HepG2 (cell line): ENCODE results near the gene CLDND2. TPM values are rescaled to one million over a fixed set of nuclear protein-coding genes. Genes with fewer than 3 reads are reported as not detected.

Source experiments
- ATAC-seq: fragments of 200-7000 bp; cut with Tn5 transposase; 3 replicates; pipeline ENCODE4 v1.9.1; 2020; ENCODE audit warnings: mild to moderate bottlenecking, moderate library complexity
- BruUV-seq: library from RNA; stranded (reverse); fragments of 400-500 nt; replicated peaks from 2 replicates; lab custom pipeline; 2021; lab: Mats Ljungman, UMichigan
- CTCF ChIA-PET: fragments of 300-600 bp; formaldehyde crosslinking; extraction: SDS; loops from one replicate; lab custom pipeline; 2021; ENCODE audit warnings: low total read pairs, inconsistent platforms, low intra/inter-chr PET ratio; lab: Yijun Ruan, JAX
- POLR2A ChIA-PET: fragments of 350-600 bp; sonication (Branson Sonifier 250); formaldehyde crosslinking; loops from one replicate; lab custom pipeline; 2020; ENCODE audit warnings: antibody characterized with exemption, inconsistent platforms; lab: Yijun Ruan, JAX
- DNase-seq: peaks from one replicate; pipeline ENCODE4 v3.0.0-alpha.2; 2015; ENCODE audit warnings: low spot score
- FAIRE-seq: peaks from 3 replicates; lab custom pipeline; 2011; peaks lifted over from hg19 to GRCh38; lab: Jason Lieb, UNC
- H2AFZ ChIP-seq: one replicate; pipeline ENCODE4 v1.6.1; 2011; ENCODE audit warnings: low read length, inconsistent platforms
- H3K27ac ChIP-seq: fragments of 300-600 bp; 3 replicates; pipeline ENCODE4 v1.8.0; 2011; ENCODE audit warnings: mixed run types, mild to moderate bottlenecking, mixed read lengths, low read length, inconsistent platforms; ENCODE audit not compliant: insufficient read depth; ENCODE audit errors: extremely low read length
- H3K27me3 ChIP-seq, 2 experiments: fragments of 200-600 bp in 1 of 2; 2 replicates in 1 of 2; 3 replicates in 1 of 2; pipeline versions ENCODE4 v1.6.0 to v1.8.0; 2011; ENCODE audit warnings: low read length in 2 of 2, mild to moderate bottlenecking in 2 of 2, moderate library complexity in 2 of 2, inconsistent platforms in 1 of 2; ENCODE audit not compliant: insufficient read depth in 2 of 2, control insufficient read depth in 1 of 2
- H3K36me3 ChIP-seq, 2 experiments: fragments of 200-600 bp in 1 of 2; replicated peaks in 1 of 2; 2 replicates in 1 of 2; 3 replicates in 1 of 2; pipeline versions ENCODE4 v1.5.1 to v1.8.0; 2011; ENCODE audit warnings: low read length in 2 of 2, inconsistent platforms in 1 of 2; ENCODE audit not compliant: insufficient read depth in 2 of 2, control insufficient read depth in 1 of 2
- H3K4me1 ChIP-seq: 2 replicates; pipeline ENCODE4 v1.5.1; 2012; ENCODE audit warnings: low read length, inconsistent platforms; ENCODE audit not compliant: insufficient read depth
- H3K4me2 ChIP-seq: 2 replicates; pipeline ENCODE4 v1.6.0; 2011; ENCODE audit warnings: low read depth, low read length, inconsistent platforms
- H3K4me3 ChIP-seq, 3 experiments: fragments of 200-600 bp in 1 of 3; sonication (generic), shearing (Covaris generic) in 1 of 3; replicated peaks in 1 of 3; 2 replicates each; pipeline ENCODE4 v1.5.1; 2011 to 2016; ENCODE audit warnings: low read length in 3 of 3, inconsistent platforms in 2 of 3, low read depth in 2 of 3, mild to moderate bottlenecking in 2 of 3, control low read depth in 1 of 3, mixed read lengths in 1 of 3; ENCODE audit not compliant: insufficient read depth in 1 of 3
- H3K79me2 ChIP-seq: one replicate; pipeline ENCODE4 v1.6.1; 2011; ENCODE audit warnings: low read length, inconsistent platforms; ENCODE audit not compliant: insufficient read depth
- H3K9ac ChIP-seq: 2 replicates; pipeline ENCODE4 v1.6.0; 2011; ENCODE audit warnings: mild to moderate bottlenecking, low read depth, low read length, inconsistent platforms; ENCODE audit not compliant: insufficient read depth
- H3K9me3 ChIP-seq: 2 replicates; pipeline ENCODE4 v1.5.1; 2012; ENCODE audit warnings: mild to moderate bottlenecking, low read length
- H4K20me1 ChIP-seq: 2 replicates; pipeline ENCODE4 v1.6.0; 2011; ENCODE audit warnings: inconsistent platforms, mild to moderate bottlenecking, low read length, moderate library complexity; ENCODE audit not compliant: insufficient read depth
- AGO1 ChIP-seq: fragments of 200-400 bp; formaldehyde crosslinking; IDR thresholded peaks from 2 replicates; pipeline ENCODE4 v1.6.1; 2017; ENCODE audit warnings: mild to moderate bottlenecking, low read depth, low read length, moderate library complexity; ENCODE audit not compliant: poor library complexity, severe bottlenecking
- AGO2 ChIP-seq: fragments of 200-400 bp; formaldehyde crosslinking; optimal IDR thresholded peaks from 2 replicates; pipeline ENCODE3; 2017; ENCODE audit warnings: mild to moderate bottlenecking, low read depth, low read length, moderate library complexity
- BRD4 ChIP-seq: sonication (generic); formaldehyde crosslinking; IDR thresholded peaks from 2 replicates; pipeline ENCODE4 v1.4.0; 2020; ENCODE audit warnings: missing genetic modification reagents
- ERF ChIP-seq: IDR thresholded peaks from 2 replicates; pipeline ENCODE4 v1.6.1; 2018; ENCODE audit warnings: missing biosample characterization, missing genetic modification reagents
- NR2F2 ChIP-seq: IDR thresholded peaks from 2 replicates; pipeline ENCODE4 v1.6.1; 2012; ENCODE audit warnings: low read depth, inconsistent platforms, borderline replicate concordance
- RBAK ChIP-seq: sonication (generic); formaldehyde crosslinking; IDR thresholded peaks from 2 replicates; pipeline ENCODE4 v1.5.1; 2020; ENCODE audit warnings: mild to moderate bottlenecking, missing genetic modification reagents
- SCMH1 ChIP-seq: sonication (generic); formaldehyde crosslinking; IDR thresholded peaks from 2 replicates; pipeline ENCODE4 v1.9.0; 2021; ENCODE audit warnings: missing genetic modification reagents, mild to moderate bottlenecking, borderline replicate concordance
- XBP1 ChIP-seq: sonication (generic); formaldehyde crosslinking; IDR thresholded peaks from 2 replicates; pipeline ENCODE4 v1.5.0; 2020; ENCODE audit warnings: missing genetic modification reagents
- ZBTB8A ChIP-seq: sonication (generic); formaldehyde crosslinking; IDR thresholded peaks from 2 replicates; pipeline ENCODE4 v1.4.0; 2020; ENCODE audit warnings: mild to moderate bottlenecking, low read depth, missing genetic modification reagents, borderline replicate concordance
- ZFAT ChIP-seq: sonication (generic); formaldehyde crosslinking; conservative IDR thresholded peaks from 2 replicates; pipeline ENCODE4 v1.8.1; 2023; ENCODE audit warnings: missing genetic modification reagents, inconsistent platforms
- ZSCAN29 ChIP-seq: sonication (generic); formaldehyde crosslinking; conservative IDR thresholded peaks from 2 replicates; pipeline ENCODE4 v1.4.0; 2020; ENCODE audit warnings: mild to moderate bottlenecking, missing genetic modification reagents
- ZZZ3 ChIP-seq: sonication (generic); formaldehyde crosslinking; IDR thresholded peaks from 2 replicates; pipeline ENCODE4 v1.4.0; 2020; ENCODE audit warnings: missing genetic modification reagents, mild to moderate bottlenecking, borderline replicate concordance
- WGBS: methylation state at CpG from one replicate; pipeline ENCODE4 v1.1.6; 2017; ENCODE audit warnings: low lambda C conversion rate; 5-methylcytosine and 5-hydroxymethylcytosine counted together
- in situ Hi-C: cut with HindIII; loops from 2 replicates; pipeline ENCODE4 v1.10.0; 2017; ENCODE audit warnings: low pct_unique_long_range_greater_than_20kb; ENCODE audit not compliant: extremely low pct_ligation_motif_present
- intact Hi-C: fragments of 100-400 bp; cut with micrococcal nuclease; formaldehyde crosslinking; loops from one replicate; pipeline ENCODE4 v1.10.0; 2022; ENCODE audit not compliant: unreplicated experiment
- polyA plus RNA-seq, 8 experiments: library from polyadenylated mRNA; depleted of rRNA in 3 of 8; stranded (reverse) in 7 of 8; unstranded in 1 of 8; fragments of >200 nt; fragmentation: Illumina TruSeq in 4 of 8; extraction: Trizol in 4 of 8; gene quantifications; 2 replicates each; pipeline versions ENCODE4 v1.2.1 to v1.2.3, GENCODE V29; 2011 to 2016; ENCODE audit warnings: low read depth in 4 of 8, missing spikeins in 1 of 8, mixed read lengths in 1 of 8; ENCODE audit not compliant: insufficient read depth in 1 of 8
- total RNA-seq, 5 experiments: library from RNA; depleted of rRNA; stranded (reverse); fragments of >200 nt; fragmentation: Illumina TruSeq; extraction: Trizol; gene quantifications; 2 replicates each; pipeline ENCODE4 v1.2.3, GENCODE V29; 2016; ENCODE audit warnings: low read depth in 1 of 5
- TF ChIP-seq, protein P1 (sequence below): sonication (generic); formaldehyde crosslinking; IDR thresholded peaks from 2 replicates; pipeline ENCODE4 v1.8.1; 2023; ENCODE audit warnings: mild to moderate bottlenecking, missing genetic modification reagents
- TF ChIP-seq, protein P2 (sequence below): sonication (generic); formaldehyde crosslinking; IDR thresholded peaks from 2 replicates; pipeline ENCODE4 v1.5.1; 2020; ENCODE audit warnings: mild to moderate bottlenecking, missing genetic modification reagents, moderate library complexity
- TF ChIP-seq, protein P3 (sequence below): IDR thresholded peaks from 2 replicates; pipeline ENCODE4 v1.6.1; 2016
- TF ChIP-seq, protein P4 (sequence below): conservative IDR thresholded peaks from 2 replicates; pipeline ENCODE4 v1.6.1; 2018; ENCODE audit warnings: missing genetic modification reagents

CLDND2 gene
- total and polyA plus RNA-seq, 2 of the 13 experiments (the other 11 are each of a cell fraction or from before 2014, with no cell fraction given), result 0.84 to 1.8 TPM

DNA sequence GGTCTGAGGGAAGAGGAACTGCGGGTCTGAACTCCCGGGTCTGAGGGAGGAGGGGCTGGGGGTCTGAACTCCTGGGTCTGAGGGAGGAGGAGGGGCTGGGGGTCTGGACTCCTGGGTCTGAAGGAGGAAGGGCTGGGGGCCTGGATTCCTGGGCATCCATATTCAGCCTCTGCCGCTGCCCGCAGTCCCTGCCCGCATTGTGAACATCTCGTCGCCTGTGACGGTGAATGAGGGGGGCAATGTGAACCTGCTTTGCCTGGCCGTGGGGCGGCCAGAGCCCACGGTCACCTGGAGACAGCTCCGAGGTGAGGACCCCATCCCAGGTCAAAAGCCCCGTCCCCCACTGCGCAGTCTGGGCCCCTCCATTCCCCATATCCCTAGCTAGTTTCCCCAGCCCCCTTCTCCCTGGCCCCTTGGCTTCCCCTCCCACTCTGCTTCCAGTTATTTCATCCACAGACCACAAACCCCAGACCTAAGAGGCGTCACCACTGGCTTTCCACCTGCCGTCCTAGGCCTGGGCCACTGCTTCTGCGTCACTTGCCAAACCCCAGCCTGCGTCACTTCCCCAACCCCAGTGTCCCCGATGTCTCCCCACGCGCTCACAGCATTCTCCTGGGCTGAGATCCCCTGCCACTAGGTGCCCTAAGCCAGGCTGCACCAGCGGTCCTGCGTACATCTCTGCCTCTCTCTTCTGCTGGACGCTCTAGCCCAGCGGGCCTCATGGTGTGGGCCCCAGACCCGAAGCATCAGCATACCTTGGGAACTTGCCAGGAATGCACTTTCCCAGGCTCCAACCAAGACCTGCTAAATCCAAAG, 43.4 kb downstream of the CLDND2 start:
- H3K9ac ChIP-seq, result no peak overlapping the region
- FAIRE-seq, result no peak
- no peak for TF ChIP-seq ERF (CRISPR knock-in tag)
- TF ChIP-seq, protein P1, sequence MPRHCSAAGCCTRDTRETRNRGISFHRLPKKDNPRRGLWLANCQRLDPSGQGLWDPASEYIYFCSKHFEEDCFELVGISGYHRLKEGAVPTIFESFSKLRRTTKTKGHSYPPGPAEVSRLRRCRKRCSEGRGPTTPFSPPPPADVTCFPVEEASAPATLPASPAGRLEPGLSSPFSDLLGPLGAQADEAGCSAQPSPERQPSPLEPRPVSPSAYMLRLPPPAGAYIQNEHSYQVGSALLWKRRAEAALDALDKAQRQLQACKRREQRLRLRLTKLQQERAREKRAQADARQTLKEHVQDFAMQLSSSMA (CRISPR knock-in tag), result no peak
- TF ChIP-seq SCMH1 (CRISPR knock-in tag), result no peak
- TF ChIP-seq, protein P2, sequence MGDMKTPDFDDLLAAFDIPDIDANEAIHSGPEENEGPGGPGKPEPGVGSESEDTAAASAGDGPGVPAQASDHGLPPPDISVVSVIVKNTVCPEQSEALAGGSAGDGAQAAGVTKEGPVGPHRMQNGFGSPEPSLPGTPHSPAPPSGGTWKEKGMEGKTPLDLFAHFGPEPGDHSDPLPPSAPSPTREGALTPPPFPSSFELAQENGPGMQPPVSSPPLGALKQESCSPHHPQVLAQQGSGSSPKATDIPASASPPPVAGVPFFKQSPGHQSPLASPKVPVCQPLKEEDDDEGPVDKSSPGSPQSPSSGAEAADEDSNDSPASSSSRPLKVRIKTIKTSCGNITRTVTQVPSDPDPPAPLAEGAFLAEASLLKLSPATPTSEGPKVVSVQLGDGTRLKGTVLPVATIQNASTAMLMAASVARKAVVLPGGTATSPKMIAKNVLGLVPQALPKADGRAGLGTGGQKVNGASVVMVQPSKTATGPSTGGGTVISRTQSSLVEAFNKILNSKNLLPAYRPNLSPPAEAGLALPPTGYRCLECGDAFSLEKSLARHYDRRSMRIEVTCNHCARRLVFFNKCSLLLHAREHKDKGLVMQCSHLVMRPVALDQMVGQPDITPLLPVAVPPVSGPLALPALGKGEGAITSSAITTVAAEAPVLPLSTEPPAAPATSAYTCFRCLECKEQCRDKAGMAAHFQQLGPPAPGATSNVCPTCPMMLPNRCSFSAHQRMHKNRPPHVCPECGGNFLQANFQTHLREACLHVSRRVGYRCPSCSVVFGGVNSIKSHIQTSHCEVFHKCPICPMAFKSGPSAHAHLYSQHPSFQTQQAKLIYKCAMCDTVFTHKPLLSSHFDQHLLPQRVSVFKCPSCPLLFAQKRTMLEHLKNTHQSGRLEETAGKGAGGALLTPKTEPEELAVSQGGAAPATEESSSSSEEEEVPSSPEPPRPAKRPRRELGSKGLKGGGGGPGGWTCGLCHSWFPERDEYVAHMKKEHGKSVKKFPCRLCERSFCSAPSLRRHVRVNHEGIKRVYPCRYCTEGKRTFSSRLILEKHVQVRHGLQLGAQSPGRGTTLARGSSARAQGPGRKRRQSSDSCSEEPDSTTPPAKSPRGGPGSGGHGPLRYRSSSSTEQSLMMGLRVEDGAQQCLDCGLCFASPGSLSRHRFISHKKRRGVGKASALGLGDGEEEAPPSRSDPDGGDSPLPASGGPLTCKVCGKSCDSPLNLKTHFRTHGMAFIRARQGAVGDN, result peak; percentile 17; the same call in 1 of the 2 replicates
- TF ChIP-seq, protein P3, sequence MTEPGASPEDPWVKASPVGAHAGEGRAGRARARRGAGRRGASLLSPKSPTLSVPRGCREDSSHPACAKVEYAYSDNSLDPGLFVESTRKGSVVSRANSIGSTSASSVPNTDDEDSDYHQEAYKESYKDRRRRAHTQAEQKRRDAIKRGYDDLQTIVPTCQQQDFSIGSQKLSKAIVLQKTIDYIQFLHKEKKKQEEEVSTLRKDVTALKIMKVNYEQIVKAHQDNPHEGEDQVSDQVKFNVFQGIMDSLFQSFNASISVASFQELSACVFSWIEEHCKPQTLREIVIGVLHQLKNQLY (CRISPR knock-in tag), result no peak
- TF ChIP-seq NR2F2, result no peak
- TF ChIP-seq ZSCAN29 (CRISPR knock-in tag), result no peak
- peak; percentile 34 for TF ChIP-seq AGO2
- TF ChIP-seq BRD4, result no peak
- TF ChIP-seq, protein P4, sequence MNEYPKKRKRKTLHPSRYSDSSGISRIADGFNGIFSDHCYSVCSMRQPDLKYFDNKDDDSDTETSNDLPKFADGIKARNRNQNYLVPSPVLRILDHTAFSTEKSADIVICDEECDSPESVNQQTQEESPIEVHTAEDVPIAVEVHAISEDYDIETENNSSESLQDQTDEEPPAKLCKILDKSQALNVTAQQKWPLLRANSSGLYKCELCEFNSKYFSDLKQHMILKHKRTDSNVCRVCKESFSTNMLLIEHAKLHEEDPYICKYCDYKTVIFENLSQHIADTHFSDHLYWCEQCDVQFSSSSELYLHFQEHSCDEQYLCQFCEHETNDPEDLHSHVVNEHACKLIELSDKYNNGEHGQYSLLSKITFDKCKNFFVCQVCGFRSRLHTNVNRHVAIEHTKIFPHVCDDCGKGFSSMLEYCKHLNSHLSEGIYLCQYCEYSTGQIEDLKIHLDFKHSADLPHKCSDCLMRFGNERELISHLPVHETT (CRISPR knock-in tag), result no peak
- TF ChIP-seq XBP1 (CRISPR knock-in tag), result no peak
- TF ChIP-seq ZZZ3 (CRISPR knock-in tag), result no peak
- no peak for TF ChIP-seq ZFAT (CRISPR knock-in tag)
- TF ChIP-seq AGO1, result peak; percentile 93
- TF ChIP-seq RBAK, result no peak
- TF ChIP-seq ZBTB8A, result no peak
- POLR2A ChIA-PET, result interaction anchor here (1.3 kb wide), 1 partner anchor 40 kb away, joined by 3 read pairs; the partner anchor contains the start of gene ETFB
- CTCF ChIA-PET, result no interaction called here
- peaks cover 0 to 3% of the 10 kb centered on the region in 2 experiments; a peak in 1 of 5 replicates for H3K36me3 ChIP-seq
- H3K4me2 ChIP-seq, result no peak overlapping the region
- in situ Hi-C loops, result no loop called here
- no peak for DNase-seq
- peaks cover 8 to 44% of the 10 kb centered on the region in 2 experiments; a peak in 4 of 5 replicates for H3K27me3 ChIP-seq
- ATAC-seq, result peak; percentile 25
- no peaks in the 10 kb centered on the region for H4K20me1 ChIP-seq
- no peaks in the 10 kb centered on the region for H3K79me2 ChIP-seq
- no peak overlapping the region for H3K4me3 ChIP-seq
- BruUV-seq, result no TSS peak
- intact Hi-C loops, result no loop called here
- H3K27ac ChIP-seq, result no peak overlapping the region
- H3K9me3 ChIP-seq, result no peaks in the 10 kb centered on the region
- H3K4me1 ChIP-seq, result peaks cover 20% of the 10 kb centered on the region
- no peak overlapping the region for H2AFZ ChIP-seq
- 22% methylated on average over 14 of the region's 26 CpGs for WGBS
